ENCODE results near the gene ADAMTS17.

GRCh38 chr15:100196326-100197058, 145.3 kb downstream of the ADAMTS17 start:
- TF ChIP-seq CTCF (IDR thresholded peaks at IDR 0.05; ENCODE audit: low read depth, low read length) (no peak), POLR2A (IDR thresholded peaks at IDR 0.05; ENCODE audit: extremely low read depth, insufficient read length) (no peak), MYC (IDR thresholded peaks at IDR 0.05; ENCODE audit: low read depth, low read length) (no peak)
- TF ChIP-seq, protein P1, sequence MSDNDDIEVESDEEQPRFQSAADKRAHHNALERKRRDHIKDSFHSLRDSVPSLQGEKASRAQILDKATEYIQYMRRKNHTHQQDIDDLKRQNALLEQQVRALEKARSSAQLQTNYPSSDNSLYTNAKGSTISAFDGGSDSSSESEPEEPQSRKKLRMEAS (IDR thresholded peaks at IDR 0.05; ENCODE audit: low read depth, low read length) = no peak
